Naive thymus-derived CD8-positive, alpha-beta T cell (primary cell): Measurements from ENCODE around the gene GPN1. TPM values are rescaled to one million over a fixed set of nuclear protein-coding genes. Genes with fewer than 3 reads are reported as not detected.
A peak's percentile ranks its signal among the peaks of the same experiment; 100 is the strongest.
"Not testable (repeated sequence)": the region's sequence is repeated elsewhere in the genome, so short reads cannot be mapped to it uniquely, and the experiment has no call there.

Experiments
- ATAC-seq, 2 donors: fragments of 150-1000 bp; cut with Tn5 transposase in 1 of 2; sonication (Bioruptor Pico), chemical (Tn5 transposase) in 1 of 2; 1 replicate in 1 of 2; 2 replicates in 1 of 2; pipeline ENCODE4 v1.10.0; 2021; ENCODE audit warnings: mild to moderate bottlenecking in 2 of 2, moderate library complexity in 2 of 2
- POLR2A ChIA-PET: fragments of 350-600 bp; sonication (Branson Sonifier 250); formaldehyde crosslinking; loops from one replicate; lab custom pipeline; 2021; ENCODE audit warnings: antibody characterized with exemption; lab: Charles Lee
- DNase-seq, 10 donors: peaks; one replicate each; pipeline versions ENCODE4 v3.0.0 to v3.0.0-alpha.2; 2020 to 2022
- H3K27ac Mint-ChIP-seq, 10 donors: one replicate each; pipeline ENCODE4 v1.8.0; 2020 to 2022; ENCODE audit warnings: mild to moderate bottlenecking in 10 of 10, mixed read lengths in 10 of 10, moderate library complexity in 4 of 10, inconsistent platforms in 1 of 10
- H3K27me3 Mint-ChIP-seq, 5 donors: one replicate each; pipeline ENCODE4 v1.8.0; 2021 to 2022; ENCODE audit warnings: mixed read lengths in 5 of 5
- H3K36me3 Mint-ChIP-seq, 3 donors: one replicate each; pipeline ENCODE4 v1.8.0; 2020 to 2022; ENCODE audit warnings: mixed read lengths in 3 of 3, mild to moderate bottlenecking in 2 of 3, inconsistent platforms in 1 of 3
- H3K4me1 Mint-ChIP-seq, 4 donors: one replicate each; pipeline ENCODE4 v1.8.0; 2021 to 2022; ENCODE audit warnings: mixed read lengths in 4 of 4
- H3K4me3 Mint-ChIP-seq, 10 donors: one replicate each; pipeline ENCODE4 v1.8.0; 2020 to 2022; ENCODE audit warnings: mild to moderate bottlenecking in 10 of 10, mixed read lengths in 10 of 10, moderate library complexity in 6 of 10, inconsistent platforms in 1 of 10
- H3K9me3 Mint-ChIP-seq, 9 donors: one replicate each; pipeline ENCODE4 v1.8.0; 2020 to 2022; ENCODE audit warnings: mixed read lengths in 9 of 9, mild to moderate bottlenecking in 3 of 9, inconsistent platforms in 1 of 9, moderate library complexity in 1 of 9
- polyA plus RNA-seq, 3 donors: library from polyadenylated mRNA; unstranded; fragments of 300-500 nt; fragmentation: Illumina TruSeq; gene quantifications; one replicate each; pipeline ENCODE4 v1.2.3, GENCODE V29; 2021
- total RNA-seq, 8 experiments: library from RNA in 2 of 8; stranded (reverse) in 2 of 8; gene quantifications; one replicate each; pipeline ENCODE4 v1.2.3 and lab custom pipeline; 2021 to 2026

The GPN1 gene
- total and polyA plus RNA-seq, 5 experiments from 2014 or later = 26.4 to 70.4 (median 57.1) TPM

DNA sequence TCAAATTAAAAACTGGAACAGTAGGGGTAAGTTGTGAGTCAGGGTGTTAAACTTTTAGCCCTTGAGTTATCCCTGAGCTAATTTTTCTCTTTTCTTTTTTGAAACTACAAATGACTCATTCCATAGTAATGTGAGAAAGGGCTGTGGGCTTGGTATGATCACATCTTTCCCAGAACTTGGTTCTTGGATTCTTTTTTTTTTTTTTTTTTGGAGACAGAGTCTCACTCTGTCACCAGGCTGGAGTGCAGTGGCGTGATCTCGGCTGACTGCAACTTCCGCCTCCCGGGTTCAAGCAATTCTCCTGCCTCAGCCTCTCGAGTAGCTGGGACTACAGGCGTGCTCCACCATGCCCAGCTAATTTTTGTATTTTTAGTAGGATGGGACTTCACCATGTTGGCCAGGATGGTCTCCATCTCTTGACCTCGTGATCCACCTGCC is 53.5 kb downstream of the GPN1 start:
- not testable (repeated sequence) for ATAC-seq

GRCh38 chr2:27683390-27684071 is 54.7 kb downstream of the GPN1 start:
- peak overlapping the region in 1 of 10 donors; percentile 73 for H3K4me3 Mint-ChIP-seq
- H3K9me3 Mint-ChIP-seq = no peaks in the 10 kb centered on the region
- POLR2A ChIA-PET = interaction anchor here (0.6 to 1.1 kb wide), 3 partner anchors 20 to 351 kb away, joined by 3 to 8 read pairs (median 6); partner anchors contain the start of genes SLC4A1AP and SUPT7L
- peak; percentile 67 to 91 (median 86) for DNase-seq
- peak overlapping the region in 9 of 10 donors; percentile 39 to 92 (median 72) for H3K27ac Mint-ChIP-seq
- H3K4me1 Mint-ChIP-seq = peaks cover 8 to 25% (median 14%) of the 10 kb centered on the region in 4 donors
- peaks cover 9 to 80% (median 20%) of the 10 kb centered on the region in 3 donors for H3K36me3 Mint-ChIP-seq
- no peaks in the 10 kb centered on the region for H3K27me3 Mint-ChIP-seq
- ATAC-seq = peak; percentile 93

More for the DNA sequence above, 53.5 kb downstream of the GPN1 start:
- DNase-seq, H3K27me3 Mint-ChIP-seq, H3K4me3 Mint-ChIP-seq, H3K9me3 Mint-ChIP-seq: not testable (repeated sequence)
- H3K27ac Mint-ChIP-seq = peak overlapping the region in 1 of 10 donors; percentile 12
- POLR2A ChIA-PET = interaction anchor here (0.5 to 0.7 kb wide), 2 partner anchors 930 to 1330 kb away, joined by 4 to 5 read pairs; no protein-coding TSS in a partner anchor
- H3K4me1 Mint-ChIP-seq = peaks cover 8 to 25% (median 14%) of the 10 kb centered on the region in 4 donors
- H3K36me3 Mint-ChIP-seq = peaks cover 10 to 78% (median 20%) of the 10 kb centered on the region in 3 donors

GRCh38 chr2:27685006-27685405 is 56.2 kb downstream of the GPN1 start:
- not testable (repeated sequence) for H3K9me3 Mint-ChIP-seq, ATAC-seq, H3K27me3 Mint-ChIP-seq
- Mint-ChIP-seq H3K36me3 (peaks cover 9 to 77% (median 14%) of the 10 kb centered on the region in 3 donors), H3K4me3 (peak overlapping the region in 2 of 10 donors; percentile 65 to 73), H3K4me1 (peaks cover 8 to 25% (median 14%) of the 10 kb centered on the region in 4 donors), H3K27ac (peak overlapping the region in 4 of 10 donors; percentile 4 to 92 (median 74))
- POLR2A ChIA-PET = interaction anchor here (0.7 kb wide), 2 partner anchors 256 to 735 kb away, joined by 3 to 5 read pairs; no protein-coding TSS in a partner anchor
- DNase-seq = peak in 1 of 10 donors; percentile 24

DNA sequence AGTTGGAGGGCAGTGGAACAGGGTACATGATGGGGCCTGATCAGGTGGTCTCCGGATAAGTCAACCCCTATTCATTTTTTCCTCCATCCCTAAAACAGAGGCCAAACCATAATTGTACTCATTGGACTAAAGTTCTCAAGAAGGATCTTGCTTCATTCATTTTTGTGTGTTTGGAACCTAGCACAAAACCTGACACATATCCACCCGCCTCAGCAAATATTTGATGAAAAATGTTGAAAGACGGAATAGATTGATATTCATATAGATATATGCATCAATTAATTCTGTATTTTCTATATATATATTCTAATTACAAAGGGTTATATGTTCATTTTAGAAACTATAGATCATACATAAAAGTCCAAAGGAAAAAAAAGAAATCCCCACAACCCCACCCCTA is 56.7 kb downstream of the GPN1 start:
- Mint-ChIP-seq H3K27ac (peak overlapping the region in 3 of 10 donors; percentile 24 to 88 (median 59)), H3K27me3 (no peaks in the 10 kb centered on the region), H3K36me3 (peaks cover 9 to 73% (median 14%) of the 10 kb centered on the region in 3 donors), H3K4me1 (peaks cover 8 to 25% (median 14%) of the 10 kb centered on the region in 4 donors), H3K4me3 (peak overlapping the region in 1 of 10 donors; percentile 65), H3K9me3 (no peaks in the 10 kb centered on the region)
- no peak for DNase-seq
- no peak for ATAC-seq
- POLR2A ChIA-PET = no interaction called here

DNA sequence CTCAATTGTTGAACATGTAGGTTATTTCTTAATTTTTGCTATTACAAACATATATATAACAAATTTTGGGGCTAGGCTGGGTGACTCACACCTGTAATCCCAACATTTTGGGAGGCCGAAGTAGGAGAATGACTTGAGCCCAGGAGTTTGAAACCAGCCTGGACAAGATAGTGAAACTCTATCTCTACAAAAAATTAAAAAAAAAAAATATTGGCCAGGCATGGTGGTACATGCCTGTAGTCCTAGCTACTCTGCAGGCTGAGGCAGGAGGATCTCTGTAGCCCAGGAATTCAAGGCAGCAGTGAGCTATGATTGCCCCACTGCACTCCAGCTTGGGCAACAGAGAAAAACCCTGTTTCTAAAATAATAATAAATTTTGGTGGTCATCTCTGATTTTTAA is 58.4 kb downstream of the GPN1 start:
- DNase-seq (no peak), ATAC-seq (no peak)
- Mint-ChIP-seq H3K27ac (no peak overlapping the region), H3K4me3 (no peak overlapping the region), H3K4me1 (peaks cover 5 to 25% (median 13%) of the 10 kb centered on the region in 4 donors), H3K27me3 (no peaks in the 10 kb centered on the region), H3K9me3 (no peaks in the 10 kb centered on the region), H3K36me3 (peaks cover 9 to 77% (median 17%) of the 10 kb centered on the region in 3 donors)
- POLR2A ChIA-PET = no interaction called here

DNA sequence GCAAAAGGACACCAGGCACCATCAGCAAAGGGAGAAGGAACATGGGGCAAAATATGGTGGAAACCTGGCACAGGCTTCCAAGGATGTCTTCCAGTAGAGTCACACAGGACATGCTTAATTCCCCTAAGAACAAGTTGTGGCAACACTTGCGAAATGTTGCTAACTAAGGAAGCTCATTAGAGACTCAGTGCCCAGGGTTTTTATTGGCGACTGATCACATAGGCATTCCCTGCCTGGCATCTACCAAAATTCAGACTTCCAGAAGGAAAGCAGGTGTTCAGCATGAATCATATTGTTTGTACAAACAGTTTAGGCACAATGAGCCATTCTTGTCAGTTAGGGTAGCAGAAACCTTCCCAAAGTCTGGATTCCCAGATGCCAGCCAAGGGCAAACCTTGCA is 60.6 kb downstream of the GPN1 start:
- H3K4me3 Mint-ChIP-seq = no peak overlapping the region
- ATAC-seq (no peak), DNase-seq (no peak)
- H3K36me3 Mint-ChIP-seq = peaks cover 9 to 76% (median 16%) of the 10 kb centered on the region in 3 donors
- POLR2A ChIA-PET = no interaction called here
- peak overlapping the region in 1 of 10 donors; percentile 53 for H3K27ac Mint-ChIP-seq
- no peaks in the 10 kb centered on the region for H3K9me3 Mint-ChIP-seq
- H3K4me1 Mint-ChIP-seq = peaks cover 2 to 12% (median 7%) of the 10 kb centered on the region in 4 donors
- no peaks in the 10 kb centered on the region for H3K27me3 Mint-ChIP-seq

GRCh38 chr2:27690052-27690451 is 61.2 kb downstream of the GPN1 start:
- Mint-ChIP-seq H3K4me1 (peaks cover 0 to 6% (median 3%) of the 10 kb centered on the region in 4 donors), H3K36me3 (peaks cover 3 to 73% (median 16%) of the 10 kb centered on the region in 3 donors), H3K9me3 (no peaks in the 10 kb centered on the region), H3K27me3 (no peaks in the 10 kb centered on the region), H3K27ac (peak overlapping the region in 1 of 10 donors; percentile 56), H3K4me3 (no peak overlapping the region)
- ATAC-seq (no peak), DNase-seq (no peak)
- POLR2A ChIA-PET = no interaction called here

DNA sequence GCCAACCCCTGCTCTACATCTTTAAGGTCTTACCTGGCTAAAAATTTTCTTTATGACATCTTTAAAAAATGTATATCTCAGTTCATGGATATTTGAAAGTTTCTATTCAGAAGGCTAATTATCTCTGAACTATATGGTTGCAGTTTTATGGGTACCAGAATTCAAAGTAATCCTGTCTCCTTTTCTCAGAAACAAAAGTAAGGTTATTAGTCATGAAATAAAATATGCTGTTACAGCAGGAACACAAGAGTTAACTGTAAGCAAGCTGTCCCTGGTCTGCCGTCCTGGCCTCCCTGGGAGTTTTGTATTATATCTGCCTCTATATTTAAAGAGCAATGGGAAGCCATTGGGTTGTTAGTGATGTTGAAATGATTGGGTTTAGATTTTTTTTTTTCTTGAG is 68.8 kb downstream of the GPN1 start:
- Mint-ChIP-seq H3K9me3 (no peaks in the 10 kb centered on the region), H3K36me3 (peaks cover 4 to 48% (median 16%) of the 10 kb centered on the region in 3 donors), H3K4me3 (no peak overlapping the region), H3K27me3 (no peaks in the 10 kb centered on the region), H3K27ac (no peak overlapping the region), H3K4me1 (no peaks in the 10 kb centered on the region)
- POLR2A ChIA-PET = no interaction called here
- DNase-seq (no peak), ATAC-seq (no peak)

Other genes with a start within 250 kb of the GPN1 start
- gene ZNF513, start 248.3 kb upstream of the GPN1 start, total RNA-seq = 10 to 100 TPM; 18.6 to 18.8 TPM
- gene ZNF513, start 248.3 kb upstream of the GPN1 start, polyA plus RNA-seq = 1 to 10 TPM; 2.0 to 6.0 (median 2.5) TPM
- gene PPM1G, start 219.5 kb upstream of the GPN1 start, total RNA-seq = 10 to 100 TPM; 46.3 to 48.4 TPM
- 10 to 100 TPM; 57.1 to 85.2 (median 66.1) TPM for gene PPM1G, start 219.5 kb upstream of the GPN1 start, polyA plus RNA-seq
- gene NRBP1, start 200.4 kb upstream of the GPN1 start, total RNA-seq = 100 to 1,000 TPM; 118 TPM
- 100 to 1,000 TPM in 1 of 3 donors, 10 to 100 TPM in 2; 73.4 to 107 (median 78.8) TPM for gene NRBP1, start 200.4 kb upstream of the GPN1 start, polyA plus RNA-seq
- gene KRTCAP3, start 186.7 kb upstream of the GPN1 start, total RNA-seq = 10 to 100 TPM; 20.9 to 23.7 TPM
- 1 to 10 TPM; 3.1 to 3.9 (median 3.6) TPM for gene KRTCAP3, start 186.7 kb upstream of the GPN1 start, polyA plus RNA-seq
- 10 to 100 TPM; 32.2 to 40.6 TPM for gene IFT172, start 139.3 kb upstream of the GPN1 start, total RNA-seq
- 1 to 10 TPM; 1.1 to 4.9 (median 3.4) TPM for gene IFT172, start 139.3 kb upstream of the GPN1 start, polyA plus RNA-seq
- gene FNDC4, start 133.8 kb upstream of the GPN1 start, total RNA-seq = not detected
- gene FNDC4, start 133.8 kb upstream of the GPN1 start, polyA plus RNA-seq = under 1 TPM in 2 of 3 donors, not detected in 1; 0.09 to 0.15 TPM
- not detected for gene GCKR, start 132.2 kb upstream of the GPN1 start, total RNA-seq
- gene GCKR, start 132.2 kb upstream of the GPN1 start, polyA plus RNA-seq = not detected
- 10 to 100 TPM; 68.1 to 73.5 TPM for gene ZNF512, start 46.0 kb upstream of the GPN1 start, total RNA-seq
- 10 to 100 TPM; 35.3 to 58.9 (median 50.1) TPM for gene ZNF512, start 46.0 kb upstream of the GPN1 start, polyA plus RNA-seq
- 1 to 10 TPM; 1.6 to 1.8 TPM for gene CCDC121, start within 50 bp of the GPN1 start, total RNA-seq
- gene CCDC121, start within 50 bp of the GPN1 start, polyA plus RNA-seq = 1 to 10 TPM in 1 of 3 donors, under 1 TPM in 2; 0.38 to 1.8 (median 0.99) TPM
- 10 to 100 TPM; 49.7 to 52.0 TPM for gene SUPT7L, start 34.6 kb downstream of the GPN1 start, total RNA-seq
- gene SUPT7L, start 34.6 kb downstream of the GPN1 start, polyA plus RNA-seq = 10 to 100 TPM; 17.0 to 23.3 (median 19.9) TPM
- gene SLC4A1AP, start 34.8 kb downstream of the GPN1 start, total RNA-seq = 10 to 100 TPM; 27.4 to 28.5 TPM
- gene SLC4A1AP, start 34.8 kb downstream of the GPN1 start, polyA plus RNA-seq = 10 to 100 TPM; 25.3 to 28.6 (median 27.6) TPM
- gene MRPL33, start 142.7 kb downstream of the GPN1 start, total RNA-seq = 10 to 100 TPM; 34.4 to 41.2 TPM
- gene MRPL33, start 142.7 kb downstream of the GPN1 start, polyA plus RNA-seq = 100 to 1,000 TPM; 196 to 245 (median 229) TPM